Activated T-helper 2 cell treated with anti-CD3 and anti-CD28 coated beads, Interferon-gamma antibody, Interleukin-2, Interleukin-4, amounts not matched to agents 10 μg/mL and 5 μg/mL and 100 μg/mL, durations not matched to agents 14 hours and 24 hours and 36 hours (primary cell): ENCODE results near the gene PPP1R37. TPM values are rescaled to one million over a fixed set of nuclear protein-coding genes. Genes with fewer than 3 reads are reported as not detected.
A peak's percentile ranks its signal among the peaks of the same experiment; 100 is the strongest.

Experiments
- DNase-seq: peaks from one replicate; pipeline ENCODE4 v3.0.0; 2021; ENCODE audit warnings: low spot score
- H3K27ac Mint-ChIP-seq: one replicate; pipeline ENCODE4 v1.8.0; 2021; ENCODE audit warnings: mixed read lengths
- H3K27me3 Mint-ChIP-seq: one replicate; pipeline ENCODE4 v1.8.0; 2021; ENCODE audit warnings: low read depth, mixed read lengths
- H3K36me3 Mint-ChIP-seq: one replicate; pipeline ENCODE4 v1.8.0; 2021; ENCODE audit warnings: low read depth, mixed read lengths
- H3K4me1 Mint-ChIP-seq: one replicate; pipeline ENCODE4 v1.8.0; 2021; ENCODE audit warnings: low read depth, mixed read lengths
- H3K4me3 Mint-ChIP-seq: one replicate; pipeline ENCODE4 v1.8.0; 2021; ENCODE audit warnings: low read depth, mild to moderate bottlenecking, moderate library complexity, mixed read lengths
- H3K9me3 Mint-ChIP-seq: one replicate; pipeline ENCODE4 v1.8.0; 2021; ENCODE audit warnings: mixed read lengths
- intact Hi-C: fragments of 100-400 bp; cut with micrococcal nuclease; formaldehyde crosslinking; loops from one replicate; pipeline ENCODE4 v1.15.1; 2023
- total RNA-seq: library from RNA; stranded (reverse); gene quantifications from 2 replicates; pipeline ENCODE4 v1.2.3, GENCODE V29; 2022

The PPP1R37 gene
- total RNA-seq, 1 donor from 2014 or later: 15.7 TPM

DNA sequence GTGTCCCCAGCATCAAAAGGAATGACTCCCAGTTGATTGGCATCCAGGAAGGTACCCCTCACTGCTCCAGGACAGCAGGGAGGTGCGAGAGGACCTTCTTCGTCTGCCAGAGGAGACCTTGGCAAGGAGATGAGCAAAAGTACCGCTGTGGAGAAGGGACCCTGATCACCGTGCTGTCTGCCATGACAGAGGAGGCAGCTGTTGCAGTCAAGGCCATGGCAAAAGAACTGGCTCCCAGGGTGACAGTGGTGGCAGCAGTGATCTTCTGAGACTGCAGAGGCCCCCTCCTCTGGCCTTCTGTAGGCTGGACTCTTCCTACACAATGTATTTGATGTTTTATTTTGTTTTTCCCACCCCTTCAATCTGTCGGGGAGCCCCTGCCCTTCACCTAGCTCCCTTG is 35.8 kb downstream of the PPP1R37 start:
- H3K9me3 Mint-ChIP-seq: no peaks in the 10 kb centered on the region
- no peak overlapping the region for H3K4me3 Mint-ChIP-seq
- H3K4me1 Mint-ChIP-seq: no peaks in the 10 kb centered on the region
- intact Hi-C loops: no loop called here
- H3K27me3 Mint-ChIP-seq: no peaks in the 10 kb centered on the region
- H3K27ac Mint-ChIP-seq: no peak overlapping the region
- no peak for DNase-seq
- H3K36me3 Mint-ChIP-seq: no peaks in the 10 kb centered on the region

DNA sequence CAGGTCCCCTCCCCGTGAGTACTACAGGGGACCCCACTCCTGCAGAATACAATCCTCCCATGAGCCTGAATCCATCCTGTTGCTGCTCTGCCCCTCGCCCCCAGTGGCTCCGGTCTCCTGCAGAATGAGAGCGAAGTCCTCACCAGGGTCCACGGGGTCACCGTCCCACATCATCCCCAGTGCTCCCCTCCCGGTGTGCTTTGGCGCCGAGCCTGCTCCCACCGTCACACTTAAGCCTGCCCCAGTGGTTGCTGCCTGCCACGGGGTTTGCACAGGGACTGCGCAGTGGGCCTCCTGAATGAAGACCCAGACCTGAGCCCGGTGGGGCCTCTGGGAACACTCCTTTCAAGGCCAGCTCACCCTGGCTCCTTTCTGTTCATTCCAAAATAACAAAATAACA is 37.3 kb downstream of the PPP1R37 start:
- Mint-ChIP-seq H3K9me3 (no peaks in the 10 kb centered on the region), H3K27me3 (no peaks in the 10 kb centered on the region), H3K4me1 (no peaks in the 10 kb centered on the region), H3K27ac (no peak overlapping the region), H3K36me3 (no peaks in the 10 kb centered on the region), H3K4me3 (no peak overlapping the region)
- DNase-seq: no peak
- intact Hi-C loops: no loop called here

DNA sequence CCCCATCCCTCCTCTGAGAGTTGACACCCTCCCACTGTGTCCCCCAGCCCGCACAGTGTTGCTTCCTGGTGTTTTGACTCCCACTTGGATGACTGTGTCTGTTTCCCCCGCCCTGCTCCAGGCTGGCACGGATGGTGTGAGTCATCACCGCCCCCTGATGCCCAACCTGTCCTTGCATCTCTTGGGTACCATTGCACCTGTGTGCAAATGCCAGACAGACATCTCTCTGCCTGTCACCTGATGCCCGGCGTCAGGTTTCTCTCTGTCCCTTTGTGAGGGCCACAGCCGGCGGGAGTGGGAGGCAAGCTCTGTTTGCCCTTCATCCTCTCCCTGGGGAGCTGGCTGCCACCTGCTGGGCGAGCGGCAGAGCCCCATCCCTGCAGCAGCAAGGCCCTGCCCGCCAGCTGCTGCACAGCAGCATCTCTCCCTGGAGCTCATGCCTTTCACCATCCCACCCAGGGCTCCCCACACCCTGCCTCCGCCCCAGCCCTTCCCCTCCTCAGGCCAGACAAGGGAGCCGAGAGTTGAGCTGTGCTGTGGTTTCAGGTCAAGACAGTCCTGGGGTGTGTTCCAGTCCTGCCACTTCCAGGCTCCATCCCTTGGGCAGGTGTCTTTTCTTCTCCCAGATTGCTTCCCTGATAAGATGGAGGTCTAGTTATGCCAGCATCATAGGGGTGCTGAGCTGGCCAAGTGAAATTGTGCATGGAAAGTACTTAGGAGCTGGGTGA is 38.1 kb downstream of the PPP1R37 start:
- Mint-ChIP-seq H3K27ac (no peak overlapping the region), H3K9me3 (no peaks in the 10 kb centered on the region), H3K36me3 (no peaks in the 10 kb centered on the region), H3K4me3 (no peak overlapping the region), H3K27me3 (no peaks in the 10 kb centered on the region), H3K4me1 (no peaks in the 10 kb centered on the region)
- DNase-seq: no peak
- intact Hi-C loops: no loop called here

DNA sequence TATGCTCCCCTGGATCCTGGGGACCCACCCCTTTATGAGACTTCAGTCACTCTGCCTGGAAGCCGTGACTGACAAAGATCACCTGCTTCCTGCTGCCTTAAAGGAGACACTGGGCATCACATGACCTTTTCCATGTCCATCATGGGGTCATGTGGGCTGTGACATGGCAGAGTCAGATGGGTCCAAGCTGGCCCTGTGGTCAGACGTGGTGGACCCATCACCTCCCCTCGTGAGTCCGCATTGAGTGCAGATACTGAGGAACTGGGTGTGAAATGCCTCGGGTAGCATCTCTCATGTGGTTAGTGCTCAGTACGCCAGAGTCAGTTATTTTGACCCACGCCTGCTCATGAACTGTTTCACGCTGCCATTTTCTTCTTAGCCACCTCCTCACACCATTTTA is 40.7 kb downstream of the PPP1R37 start:
- no peak for DNase-seq
- intact Hi-C loops: no loop called here
- Mint-ChIP-seq H3K4me3 (no peak overlapping the region), H3K36me3 (no peaks in the 10 kb centered on the region), H3K4me1 (no peaks in the 10 kb centered on the region), H3K27me3 (no peaks in the 10 kb centered on the region), H3K9me3 (no peaks in the 10 kb centered on the region), H3K27ac (peak overlapping the region; percentile 17)

DNA sequence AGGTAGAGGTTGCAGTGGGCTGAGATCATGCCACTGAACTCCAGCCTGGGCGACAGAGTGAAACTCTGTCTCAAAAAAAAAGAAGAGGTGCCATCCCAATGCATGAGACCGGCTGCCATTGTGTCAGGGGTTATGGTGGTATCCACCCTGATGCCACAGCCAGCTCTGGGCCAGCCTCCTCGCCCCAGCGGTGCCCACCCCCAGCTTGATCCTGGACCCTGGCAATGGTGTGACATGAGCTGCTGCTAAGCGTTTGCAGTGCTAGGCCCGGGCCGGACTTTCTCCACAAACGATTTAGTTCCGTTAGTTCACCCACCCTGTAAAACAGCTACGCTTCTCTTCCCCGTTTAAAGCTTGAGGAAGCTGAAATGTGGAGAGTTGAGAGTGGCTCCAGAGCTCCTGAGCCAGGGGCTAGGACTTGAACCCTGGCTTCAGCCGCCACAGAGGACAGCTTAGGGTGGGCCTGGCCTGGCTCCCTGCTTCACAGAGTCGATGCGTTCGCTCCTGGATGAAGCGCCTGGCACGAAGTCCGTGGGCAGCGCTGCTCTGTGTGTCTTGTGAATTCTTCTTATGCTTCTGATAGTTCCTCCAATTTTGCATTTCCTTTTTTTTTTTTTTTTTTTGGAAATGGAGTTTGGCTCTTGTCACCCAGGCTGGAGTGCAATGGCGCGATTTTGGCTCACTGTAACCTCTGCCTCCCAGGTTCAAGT is 42.4 kb downstream of the PPP1R37 start:
- no peaks in the 10 kb centered on the region for H3K36me3 Mint-ChIP-seq
- H3K4me1 Mint-ChIP-seq: no peaks in the 10 kb centered on the region

DNA sequence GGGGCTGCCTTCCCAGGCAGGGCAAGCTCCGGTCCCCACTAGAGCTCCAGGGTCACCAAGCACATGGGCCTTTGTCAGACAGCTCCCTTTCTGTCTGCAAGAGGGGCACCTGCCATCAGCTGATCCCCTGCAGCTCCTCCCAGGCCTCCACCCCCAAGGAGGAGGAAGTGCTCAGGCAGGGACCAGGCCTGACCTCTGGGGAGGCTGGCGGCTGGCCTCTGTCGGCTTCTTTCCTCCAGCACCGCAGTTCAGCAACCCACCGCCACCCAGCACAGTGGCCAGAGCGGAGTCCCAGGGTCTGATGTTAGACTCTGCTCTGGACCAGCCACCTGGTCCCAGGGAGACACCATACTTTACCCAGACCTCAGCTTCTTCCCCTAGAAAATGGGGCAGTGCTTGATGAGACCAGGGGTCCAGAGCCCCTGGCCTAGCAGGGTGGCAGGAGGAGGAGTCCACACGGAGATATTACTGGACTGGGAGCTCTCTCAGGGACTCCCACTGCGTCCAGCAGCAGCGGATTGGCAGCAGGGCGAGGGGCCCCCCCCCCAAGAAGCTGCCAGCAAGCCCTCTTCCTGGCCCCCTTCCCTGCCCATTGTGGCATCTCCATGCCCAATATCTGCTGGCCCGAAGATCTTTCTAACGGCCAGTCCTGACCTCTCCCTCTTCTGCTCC is 43.7 kb downstream of the PPP1R37 start:
- no peak overlapping the region for H3K4me3 Mint-ChIP-seq

More for the DNA sequence above, 42.4 kb downstream of the PPP1R37 start:
- no peaks in the 10 kb centered on the region for H3K9me3 Mint-ChIP-seq
- H3K4me3 Mint-ChIP-seq: no peak overlapping the region
- H3K27ac Mint-ChIP-seq: no peak overlapping the region
- no peak for DNase-seq
- no peaks in the 10 kb centered on the region for H3K27me3 Mint-ChIP-seq
- intact Hi-C loops: no loop called here

DNA sequence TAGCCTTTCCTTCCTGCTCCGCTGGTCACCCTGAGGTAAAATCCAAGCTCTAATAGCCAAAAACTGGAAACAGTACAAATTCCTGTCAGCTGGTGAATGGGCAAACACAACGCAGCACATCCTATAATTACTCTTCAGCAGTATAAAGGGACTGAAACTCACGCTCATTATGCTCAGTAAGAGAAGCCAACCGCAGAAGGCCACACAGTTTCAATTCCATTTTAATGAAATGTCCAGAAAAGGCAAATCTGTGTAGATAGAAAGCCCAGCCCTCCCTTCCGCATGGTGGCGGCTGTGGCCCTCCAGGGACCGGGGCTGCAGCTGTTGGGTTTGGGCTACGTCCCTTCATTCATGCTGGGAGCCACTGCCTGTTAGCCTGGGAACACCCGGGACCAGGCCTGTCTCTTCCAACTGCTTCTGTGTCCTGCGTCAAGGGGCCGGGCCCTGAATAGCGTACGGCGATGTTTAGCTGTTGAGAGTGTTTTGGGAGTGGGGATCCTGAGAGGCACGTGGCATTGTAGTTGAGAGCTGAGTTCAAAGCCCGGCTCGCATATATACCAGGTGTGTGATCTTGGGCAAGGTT is 44.3 kb downstream of the PPP1R37 start:
- intact Hi-C loops: no loop called here
- Mint-ChIP-seq H3K27ac (no peak overlapping the region), H3K4me3 (no peak overlapping the region), H3K9me3 (no peaks in the 10 kb centered on the region), H3K36me3 (no peaks in the 10 kb centered on the region), H3K4me1 (no peaks in the 10 kb centered on the region), H3K27me3 (no peaks in the 10 kb centered on the region)
- no peak for DNase-seq

More for the DNA sequence above, 43.7 kb downstream of the PPP1R37 start:
- intact Hi-C loops: no loop called here
- Mint-ChIP-seq H3K9me3 (no peaks in the 10 kb centered on the region), H3K36me3 (no peaks in the 10 kb centered on the region), H3K4me1 (no peaks in the 10 kb centered on the region), H3K27me3 (no peaks in the 10 kb centered on the region), H3K27ac (peak overlapping the region; percentile 7)
- no peak for DNase-seq

DNA sequence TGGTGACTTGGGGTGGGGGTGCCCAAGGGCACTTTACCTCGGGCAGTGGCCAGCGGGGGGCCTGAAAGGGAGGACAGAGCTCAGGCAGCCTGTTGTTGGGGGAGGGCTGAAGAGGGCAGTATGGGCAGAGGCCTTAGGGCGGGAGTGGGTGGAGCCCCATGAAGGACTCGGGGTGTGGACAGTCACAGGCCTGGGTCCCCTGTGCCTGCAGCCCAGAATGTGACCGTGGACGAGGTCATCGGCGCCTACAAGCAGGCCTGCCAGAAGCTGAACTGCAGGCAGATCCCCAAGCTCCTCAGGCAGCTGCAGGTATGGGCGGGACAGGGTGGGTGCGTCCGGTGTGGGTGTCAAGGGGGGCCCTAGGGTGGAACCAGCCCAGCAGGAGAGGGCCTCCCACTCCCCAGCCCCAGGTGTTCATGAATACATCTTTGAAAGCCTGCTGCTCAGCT is 45.3 kb downstream of the PPP1R37 start:
- H3K4me3 Mint-ChIP-seq: no peak overlapping the region
- no peaks in the 10 kb centered on the region for H3K9me3 Mint-ChIP-seq
- no peaks in the 10 kb centered on the region for H3K36me3 Mint-ChIP-seq
- intact Hi-C loops: no loop called here
- H3K27me3 Mint-ChIP-seq: no peaks in the 10 kb centered on the region
- DNase-seq: no peak
- no peaks in the 10 kb centered on the region for H3K4me1 Mint-ChIP-seq
- H3K27ac Mint-ChIP-seq: no peak overlapping the region

DNA sequence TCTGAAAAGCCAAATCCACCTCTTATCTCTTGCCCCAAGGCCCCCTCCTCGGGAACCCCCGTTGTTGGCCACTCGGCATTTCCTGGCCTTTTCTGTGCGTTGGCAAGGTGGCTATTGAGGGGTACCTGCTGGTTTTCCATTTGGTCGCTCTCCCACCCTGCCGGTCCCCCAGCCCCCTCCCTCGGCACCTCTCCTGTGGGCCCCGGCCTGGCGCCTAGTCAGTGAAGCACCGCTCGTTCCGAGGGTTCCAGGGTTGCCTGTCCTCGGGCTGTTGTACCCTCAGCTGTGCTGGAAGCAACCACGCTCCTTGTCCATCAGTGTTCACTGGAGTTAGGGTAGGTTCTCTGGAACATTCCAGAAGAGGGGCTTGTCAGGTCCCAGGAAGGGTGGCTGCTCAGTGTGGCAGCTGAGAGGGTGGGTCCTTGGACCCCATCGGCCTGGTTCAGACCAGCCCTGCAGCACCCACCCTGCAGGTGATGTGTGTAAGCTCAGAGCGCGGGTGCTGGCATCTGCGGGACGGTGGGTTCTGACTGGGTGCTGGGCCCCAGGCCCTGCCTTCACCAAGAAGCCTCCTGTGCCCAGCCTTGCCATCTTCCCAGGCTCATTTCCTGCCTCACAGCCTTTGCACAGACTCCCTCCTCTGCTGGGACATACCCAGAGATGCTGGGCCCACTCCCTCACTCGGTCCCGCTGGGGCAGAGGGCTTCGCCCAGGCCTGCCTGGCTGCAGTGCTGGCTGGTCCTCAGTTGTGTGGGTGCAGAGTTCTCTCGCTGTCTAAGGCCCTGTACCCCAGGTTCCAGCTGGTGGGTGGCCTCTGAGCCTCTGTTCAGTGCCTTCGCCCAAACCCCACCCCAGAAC is 46.5 kb downstream of the PPP1R37 start:
- H3K36me3 Mint-ChIP-seq: no peaks in the 10 kb centered on the region
- no peaks in the 10 kb centered on the region for H3K27me3 Mint-ChIP-seq
- no peaks in the 10 kb centered on the region for H3K9me3 Mint-ChIP-seq
- H3K27ac Mint-ChIP-seq: no peak overlapping the region
- intact Hi-C loops: no loop called here
- H3K4me3 Mint-ChIP-seq: no peak overlapping the region
- H3K4me1 Mint-ChIP-seq: no peaks in the 10 kb centered on the region
- DNase-seq: no peak

DNA sequence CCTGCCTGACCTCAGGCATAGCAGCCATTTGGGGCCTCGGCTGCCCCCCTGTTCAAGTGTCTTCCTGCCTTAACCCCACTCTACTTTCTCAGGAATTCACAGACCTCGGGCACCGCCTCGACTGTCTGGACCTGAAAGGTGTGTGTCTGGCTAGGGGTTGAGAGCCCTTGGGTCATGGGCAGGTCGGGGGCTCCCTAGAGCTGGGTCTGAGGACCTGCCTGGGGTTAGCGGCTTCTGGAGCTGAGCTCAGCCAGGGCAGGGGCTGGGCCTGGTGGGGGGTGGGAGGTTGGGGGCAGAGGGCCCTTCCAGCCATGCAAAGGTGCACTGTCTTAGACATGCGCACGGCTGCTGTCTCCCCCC is 47.1 kb downstream of the PPP1R37 start:
- Mint-ChIP-seq H3K9me3 (no peaks in the 10 kb centered on the region), H3K4me1 (no peaks in the 10 kb centered on the region), H3K4me3 (no peak overlapping the region), H3K27me3 (no peaks in the 10 kb centered on the region), H3K36me3 (no peaks in the 10 kb centered on the region), H3K27ac (no peak overlapping the region)
- DNase-seq: no peak
- intact Hi-C loops: no loop called here

DNA sequence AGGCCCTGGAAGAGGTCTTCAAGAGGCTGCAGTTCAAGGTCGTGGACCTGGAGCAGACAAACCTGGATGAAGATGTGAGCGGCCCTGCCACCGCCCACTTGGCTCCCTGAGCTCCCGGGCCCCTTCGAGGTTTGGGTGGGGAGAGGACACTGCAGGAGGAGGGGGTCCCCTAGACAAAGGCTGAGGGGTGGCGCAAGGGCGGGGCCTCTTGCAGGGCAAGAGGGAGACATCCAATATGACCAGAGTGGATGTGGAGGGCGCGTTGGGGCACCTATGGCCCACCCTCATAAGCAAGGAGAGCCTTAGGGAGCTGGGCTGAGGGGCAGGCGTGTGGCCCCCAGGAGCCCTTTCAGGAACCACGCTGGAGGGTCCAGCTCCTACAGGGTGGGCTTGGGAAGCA is 47.6 kb downstream of the PPP1R37 start:
- no peak overlapping the region for H3K4me3 Mint-ChIP-seq
- no peaks in the 10 kb centered on the region for H3K9me3 Mint-ChIP-seq
- no peak overlapping the region for H3K27ac Mint-ChIP-seq
- intact Hi-C loops: no loop called here
- no peak for DNase-seq
- H3K4me1 Mint-ChIP-seq: no peaks in the 10 kb centered on the region
- no peaks in the 10 kb centered on the region for H3K36me3 Mint-ChIP-seq
- no peaks in the 10 kb centered on the region for H3K27me3 Mint-ChIP-seq

DNA sequence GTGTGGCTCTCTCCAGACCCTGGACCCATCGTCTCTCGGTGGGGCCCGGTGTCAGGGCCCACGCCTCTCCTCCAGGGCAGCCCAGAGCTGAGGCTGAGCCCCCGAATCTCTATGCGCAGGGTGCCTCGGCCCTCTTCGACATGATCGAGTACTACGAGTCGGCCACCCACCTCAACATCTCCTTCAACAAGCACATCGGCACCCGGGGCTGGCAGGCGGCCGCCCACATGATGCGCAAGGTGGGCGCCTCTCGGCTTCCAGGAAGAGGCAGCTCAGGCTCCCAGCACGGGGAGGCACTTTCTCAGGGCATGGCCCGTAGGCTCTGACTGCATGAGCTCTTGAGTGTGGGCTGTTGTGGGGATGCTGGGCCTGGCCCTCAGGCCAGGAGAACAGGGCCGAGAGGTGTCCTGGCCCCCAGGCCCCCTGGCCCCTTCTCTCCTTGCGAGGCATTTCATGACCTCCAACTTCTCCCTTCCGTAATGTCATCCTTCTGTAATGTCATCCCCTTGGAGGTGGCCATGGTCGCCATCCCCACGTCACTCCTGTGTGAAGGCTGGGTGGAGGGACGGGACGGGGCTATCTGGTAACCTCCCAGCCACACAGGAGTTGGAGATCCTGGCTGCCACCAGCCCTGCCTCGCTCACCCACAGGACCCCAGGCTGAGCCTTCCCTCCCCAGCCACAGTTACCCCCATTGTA is 48.4 kb downstream of the PPP1R37 start:
- H3K27me3 Mint-ChIP-seq: no peaks in the 10 kb centered on the region
- no peak overlapping the region for H3K27ac Mint-ChIP-seq
- intact Hi-C loops: no loop called here
- no peaks in the 10 kb centered on the region for H3K4me1 Mint-ChIP-seq
- H3K4me3 Mint-ChIP-seq: no peak overlapping the region
- no peak for DNase-seq
- no peaks in the 10 kb centered on the region for H3K36me3 Mint-ChIP-seq
- H3K9me3 Mint-ChIP-seq: no peaks in the 10 kb centered on the region
